Measurements from ENCODE around the gene BTBD2.

Gene BTBD2

DNA sequence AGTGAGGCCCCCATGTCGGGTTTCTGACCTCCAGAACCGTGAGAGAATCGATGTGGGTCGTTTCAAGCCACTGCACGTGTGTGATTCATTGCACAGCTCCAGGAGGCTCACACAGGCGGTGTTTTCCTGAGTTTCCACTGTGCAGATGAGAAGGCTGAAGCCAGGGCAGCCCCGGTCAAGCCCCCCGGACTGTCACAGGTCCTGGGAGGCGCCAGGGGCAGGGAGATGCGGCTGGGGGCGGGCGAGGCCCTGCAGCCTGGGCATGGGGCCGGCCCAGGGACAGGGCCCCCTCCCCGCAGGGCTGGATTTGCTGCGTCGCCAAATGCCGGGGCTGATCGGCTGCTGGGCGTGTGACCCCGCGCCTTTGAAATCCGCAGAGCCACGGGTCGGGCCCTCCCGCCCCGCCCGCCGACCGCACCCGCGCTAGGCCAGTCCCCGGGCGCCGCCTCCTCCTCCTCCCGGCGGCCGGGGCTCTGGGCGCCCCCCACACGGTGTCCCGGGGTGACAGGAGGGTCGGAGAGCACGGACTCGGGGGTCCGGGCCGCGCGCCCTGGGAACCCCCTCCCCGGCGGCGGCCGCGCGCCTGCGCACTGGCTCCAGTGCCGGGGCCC lies 45.5 kb upstream of the BTBD2 start (continued):
- TF ChIP-seq ZFP30 (CRISPR knock-in tag; IDR thresholded peaks at IDR 0.05), result no peak
- TF ChIP-seq PPARA (CRISPR knock-in tag; IDR thresholded peaks at IDR 0.05; ENCODE audit: borderline replicate concordance), result no peak
- TF ChIP-seq RARB (CRISPR knock-in tag; IDR thresholded peaks at IDR 0.05), result no peak
- TF ChIP-seq CSDC2 (CRISPR knock-in tag; IDR thresholded peaks at IDR 0.05), result 0 out of 2 replicates have a peak, but pooled peaks have one; percentile 32
- no peak for TF ChIP-seq ZC3H10 (CRISPR knock-in tag; IDR thresholded peaks at IDR 0.05)
- no peak for TF ChIP-seq ARNTL (CRISPR knock-in tag; IDR thresholded peaks at IDR 0.05; ENCODE audit: borderline replicate concordance, low read depth)
- no peak for TF ChIP-seq OSR1 (CRISPR knock-in tag; IDR thresholded peaks at IDR 0.05)
- no peak for TF ChIP-seq ISL1 (CRISPR knock-in tag; IDR thresholded peaks at IDR 0.05)
- TF ChIP-seq ZFP3 (CRISPR knock-in tag; IDR thresholded peaks at IDR 0.05), result peak; percentile 20; the same call in 1 of the 2 replicates
- no peak for TF ChIP-seq SNAI2 (CRISPR knock-in tag; IDR thresholded peaks at IDR 0.05)
- TF ChIP-seq, protein P1, sequence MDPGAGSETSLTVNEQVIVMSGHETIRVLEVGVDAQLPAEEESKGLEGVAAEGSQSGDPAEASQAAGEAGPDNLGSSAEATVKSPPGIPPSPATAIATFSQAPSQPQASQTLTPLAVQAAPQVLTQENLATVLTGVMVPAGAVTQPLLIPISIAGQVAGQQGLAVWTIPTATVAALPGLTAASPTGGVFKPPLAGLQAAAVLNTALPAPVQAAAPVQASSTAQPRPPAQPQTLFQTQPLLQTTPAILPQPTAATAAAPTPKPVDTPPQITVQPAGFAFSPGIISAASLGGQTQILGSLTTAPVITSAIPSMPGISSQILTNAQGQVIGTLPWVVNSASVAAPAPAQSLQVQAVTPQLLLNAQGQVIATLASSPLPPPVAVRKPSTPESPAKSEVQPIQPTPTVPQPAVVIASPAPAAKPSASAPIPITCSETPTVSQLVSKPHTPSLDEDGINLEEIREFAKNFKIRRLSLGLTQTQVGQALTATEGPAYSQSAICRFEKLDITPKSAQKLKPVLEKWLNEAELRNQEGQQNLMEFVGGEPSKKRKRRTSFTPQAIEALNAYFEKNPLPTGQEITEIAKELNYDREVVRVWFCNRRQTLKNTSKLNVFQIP (CRISPR knock-in tag; IDR thresholded peaks at IDR 0.05; ENCODE audit: borderline replicate concordance, low read depth), result no peak
- TF ChIP-seq TOX (CRISPR knock-in tag; IDR thresholded peaks at IDR 0.05; ENCODE audit: borderline replicate concordance), result no peak
- TF ChIP-seq TCF4 (CRISPR knock-in tag; IDR thresholded peaks at IDR 0.05; ENCODE audit: borderline replicate concordance), result no peak
- no peak for TF ChIP-seq CSRNP3 (CRISPR knock-in tag; IDR thresholded peaks at IDR 0.05)
- TF ChIP-seq GLIS3 (CRISPR knock-in tag; IDR thresholded peaks at IDR 0.05), result no peak

DNA sequence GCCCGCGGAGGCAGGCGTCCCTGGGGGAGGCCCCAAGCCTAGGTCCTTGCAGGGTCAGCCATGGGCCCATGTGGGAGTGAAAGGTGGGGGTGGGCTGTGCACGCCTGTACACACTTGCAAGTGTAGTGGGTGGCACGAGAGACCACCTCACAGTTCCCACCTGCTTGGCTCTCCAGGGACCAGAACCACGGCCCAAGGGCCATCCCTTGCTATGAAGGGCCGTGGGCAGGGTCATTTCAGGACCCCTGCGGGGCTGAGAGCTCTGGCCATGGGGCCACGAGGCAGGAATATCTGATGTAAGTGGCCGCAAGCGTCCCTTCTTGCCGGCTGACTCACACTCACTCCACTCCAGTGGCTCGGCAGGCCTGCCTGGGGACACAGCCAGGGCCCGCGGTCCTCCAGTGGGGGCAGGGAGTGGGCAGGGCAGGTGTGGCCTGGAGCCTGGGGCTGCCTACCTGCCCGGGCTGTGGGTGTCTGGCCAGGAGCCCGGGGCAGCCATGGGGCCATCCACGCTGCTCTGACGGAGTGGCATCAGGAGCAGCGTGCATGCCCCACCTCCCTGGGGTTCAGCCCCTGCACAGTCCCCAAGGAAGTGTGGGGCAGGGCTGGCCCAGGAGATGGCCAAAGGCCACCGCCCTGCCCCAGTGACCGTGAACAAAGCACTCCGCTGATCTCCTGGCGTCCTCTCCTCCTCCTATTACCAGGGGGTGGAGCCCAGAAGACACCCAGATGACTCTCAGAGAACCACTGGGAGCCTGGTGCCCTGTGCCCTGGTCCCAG lies 44.1 kb upstream of the BTBD2 start:
- TF ChIP-seq BACH2 (CRISPR knock-in tag; IDR thresholded peaks at IDR 0.05; ENCODE audit: borderline replicate concordance) (no peak), ZNF70 (CRISPR knock-in tag; IDR thresholded peaks at IDR 0.05) (no peak), PPARA (CRISPR knock-in tag; IDR thresholded peaks at IDR 0.05; ENCODE audit: borderline replicate concordance) (no peak), ZNF565 (CRISPR knock-in tag; conservative IDR thresholded peaks at IDR 0.05; ENCODE audit: low read depth) (0 out of 2 replicates have a peak, but pooled peaks have one; percentile 67), ZFP3 (CRISPR knock-in tag; IDR thresholded peaks at IDR 0.05) (0 out of 2 replicates have a peak, but pooled peaks have one; percentile 25)
- TF ChIP-seq, protein P2, sequence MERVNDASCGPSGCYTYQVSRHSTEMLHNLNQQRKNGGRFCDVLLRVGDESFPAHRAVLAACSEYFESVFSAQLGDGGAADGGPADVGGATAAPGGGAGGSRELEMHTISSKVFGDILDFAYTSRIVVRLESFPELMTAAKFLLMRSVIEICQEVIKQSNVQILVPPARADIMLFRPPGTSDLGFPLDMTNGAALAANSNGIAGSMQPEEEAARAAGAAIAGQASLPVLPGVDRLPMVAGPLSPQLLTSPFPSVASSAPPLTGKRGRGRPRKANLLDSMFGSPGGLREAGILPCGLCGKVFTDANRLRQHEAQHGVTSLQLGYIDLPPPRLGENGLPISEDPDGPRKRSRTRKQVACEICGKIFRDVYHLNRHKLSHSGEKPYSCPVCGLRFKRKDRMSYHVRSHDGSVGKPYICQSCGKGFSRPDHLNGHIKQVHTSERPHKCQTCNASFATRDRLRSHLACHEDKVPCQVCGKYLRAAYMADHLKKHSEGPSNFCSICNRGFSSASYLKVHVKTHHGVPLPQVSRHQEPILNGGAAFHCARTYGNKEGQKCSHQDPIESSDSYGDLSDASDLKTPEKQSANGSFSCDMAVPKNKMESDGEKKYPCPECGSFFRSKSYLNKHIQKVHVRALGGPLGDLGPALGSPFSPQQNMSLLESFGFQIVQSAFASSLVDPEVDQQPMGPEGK (CRISPR knock-in tag; IDR thresholded peaks at IDR 0.05; ENCODE audit: borderline replicate concordance), result no peak
- peak; percentile 56 for ATAC-seq

GRCh38 chr19:2058570-2059421 lies 43.3 kb upstream of the BTBD2 start:
- ATAC-seq, result no peak
- no peak for TF ChIP-seq TOX (CRISPR knock-in tag; IDR thresholded peaks at IDR 0.05; ENCODE audit: borderline replicate concordance)
- no peak for TF ChIP-seq ZC3H10 (CRISPR knock-in tag; IDR thresholded peaks at IDR 0.05)
- no peak for TF ChIP-seq SNAI2 (CRISPR knock-in tag; IDR thresholded peaks at IDR 0.05)
- no peak for TF ChIP-seq ZNF565 (CRISPR knock-in tag; conservative IDR thresholded peaks at IDR 0.05; ENCODE audit: low read depth)
- no peak for TF ChIP-seq ESRRG (CRISPR knock-in tag; IDR thresholded peaks at IDR 0.05)
- TF ChIP-seq, protein P1 (CRISPR knock-in tag; IDR thresholded peaks at IDR 0.05; ENCODE audit: borderline replicate concordance, low read depth), result no peak
- TF ChIP-seq RARB (CRISPR knock-in tag; IDR thresholded peaks at IDR 0.05), result no peak
- no peak for TF ChIP-seq PPARA (CRISPR knock-in tag; IDR thresholded peaks at IDR 0.05; ENCODE audit: borderline replicate concordance)
- TF ChIP-seq, protein P2 (CRISPR knock-in tag; IDR thresholded peaks at IDR 0.05; ENCODE audit: borderline replicate concordance), result no peak
- no peak for TF ChIP-seq ZFP30 (CRISPR knock-in tag; IDR thresholded peaks at IDR 0.05)
- no peak for TF ChIP-seq ZNF8 (CRISPR knock-in tag; IDR thresholded peaks at IDR 0.05)
- TF ChIP-seq, protein P3, sequence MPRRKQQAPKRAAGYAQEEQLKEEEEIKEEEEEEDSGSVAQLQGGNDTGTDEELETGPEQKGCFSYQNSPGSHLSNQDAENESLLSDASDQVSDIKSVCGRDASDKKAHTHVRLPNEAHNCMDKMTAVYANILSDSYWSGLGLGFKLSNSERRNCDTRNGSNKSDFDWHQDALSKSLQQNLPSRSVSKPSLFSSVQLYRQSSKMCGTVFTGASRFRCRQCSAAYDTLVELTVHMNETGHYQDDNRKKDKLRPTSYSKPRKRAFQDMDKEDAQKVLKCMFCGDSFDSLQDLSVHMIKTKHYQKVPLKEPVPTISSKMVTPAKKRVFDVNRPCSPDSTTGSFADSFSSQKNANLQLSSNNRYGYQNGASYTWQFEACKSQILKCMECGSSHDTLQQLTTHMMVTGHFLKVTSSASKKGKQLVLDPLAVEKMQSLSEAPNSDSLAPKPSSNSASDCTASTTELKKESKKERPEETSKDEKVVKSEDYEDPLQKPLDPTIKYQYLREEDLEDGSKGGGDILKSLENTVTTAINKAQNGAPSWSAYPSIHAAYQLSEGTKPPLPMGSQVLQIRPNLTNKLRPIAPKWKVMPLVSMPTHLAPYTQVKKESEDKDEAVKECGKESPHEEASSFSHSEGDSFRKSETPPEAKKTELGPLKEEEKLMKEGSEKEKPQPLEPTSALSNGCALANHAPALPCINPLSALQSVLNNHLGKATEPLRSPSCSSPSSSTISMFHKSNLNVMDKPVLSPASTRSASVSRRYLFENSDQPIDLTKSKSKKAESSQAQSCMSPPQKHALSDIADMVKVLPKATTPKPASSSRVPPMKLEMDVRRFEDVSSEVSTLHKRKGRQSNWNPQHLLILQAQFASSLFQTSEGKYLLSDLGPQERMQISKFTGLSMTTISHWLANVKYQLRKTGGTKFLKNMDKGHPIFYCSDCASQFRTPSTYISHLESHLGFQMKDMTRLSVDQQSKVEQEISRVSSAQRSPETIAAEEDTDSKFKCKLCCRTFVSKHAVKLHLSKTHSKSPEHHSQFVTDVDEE (CRISPR knock-in tag; IDR thresholded peaks at IDR 0.05), result no peak
